Measurements from ENCODE around the gene HPDL.
"Not testable (repeated sequence)": the region's sequence is repeated elsewhere in the genome, so short reads cannot be mapped to it uniquely, and the experiment has no call there.

HPDL gene

GRCh38 chr1:45326627-45327623 lies at the start of gene HPDL:
TSS of gene HPDL (plus strand) at chr1:45326895. CDS start at chr1:45327149, 254 bp downstream.
- peak; percentile 51 for DNase-seq (ENCODE audit: low spot score)

- DNase-seq (ENCODE audit: low spot score): no peak
These were observed 44.3 kb upstream of the HPDL start for GRCh38 chr1:45282351-45282750.

GRCh38 chr1:45284858-45285257 lies 41.8 kb upstream of the HPDL start:
- DNase-seq (ENCODE audit: low spot score): not testable (repeated sequence)

- DNase-seq (ENCODE audit: low spot score): not testable (repeated sequence)
These were observed 40.2 kb upstream of the HPDL start for GRCh38 chr1:45286521-45286920.

GRCh38 chr1:45291002-45291401 lies 35.7 kb upstream of the HPDL start:
- not testable (repeated sequence) for DNase-seq (ENCODE audit: low spot score)

- DNase-seq (ENCODE audit: low spot score): no peak
These were observed 35.0 kb upstream of the HPDL start for GRCh38 chr1:45291716-45292115.

- no peak for DNase-seq (ENCODE audit: low spot score)
These were observed 28.9 kb upstream of the HPDL start for GRCh38 chr1:45297666-45298356.

- no peak for DNase-seq (ENCODE audit: low spot score)
These were observed 27.4 kb upstream of the HPDL start for GRCh38 chr1:45299296-45299695.

GRCh38 chr1:45299981-45300668 lies 26.6 kb upstream of the HPDL start:
- DNase-seq (ENCODE audit: low spot score): peak; percentile 60

GRCh38 chr1:45300669-45300997 lies 26.1 kb upstream of the HPDL start:
- DNase-seq (ENCODE audit: low spot score): no peak

- no peak for DNase-seq (ENCODE audit: low spot score)
These were observed 24.1 kb upstream of the HPDL start for GRCh38 chr1:45302505-45303150.

- peak; percentile 99 for DNase-seq (ENCODE audit: low spot score)
These were observed 23.0 kb upstream of the HPDL start for GRCh38 chr1:45303520-45304310.

- DNase-seq (ENCODE audit: low spot score): no peak
These were observed 22.2 kb upstream of the HPDL start for GRCh38 chr1:45304311-45305081.

- no peak for DNase-seq (ENCODE audit: low spot score)
These were observed 21.5 kb upstream of the HPDL start for GRCh38 chr1:45305231-45305630.

GRCh38 chr1:45306319-45306718 lies 20.4 kb upstream of the HPDL start:
- no peak for DNase-seq (ENCODE audit: low spot score)

GRCh38 chr1:45306905-45307304 lies 19.8 kb upstream of the HPDL start:
- no peak for DNase-seq (ENCODE audit: low spot score)

GRCh38 chr1:45314266-45314665 lies 12.4 kb upstream of the HPDL start:
- DNase-seq (ENCODE audit: low spot score): no peak

GRCh38 chr1:45317166-45317565 lies 9.5 kb upstream of the HPDL start:
- DNase-seq (ENCODE audit: low spot score): no peak

GRCh38 chr1:45319761-45320160 lies 6.9 kb upstream of the HPDL start:
- no peak for DNase-seq (ENCODE audit: low spot score)

GRCh38 chr1:45321444-45321843 lies 5.3 kb upstream of the HPDL start:
- no peak for DNase-seq (ENCODE audit: low spot score)
